ENCODE results near the gene TRO.

GRCh38 chrX:54922547-54922946, 1.9 kb downstream of the TRO start:
- TF ChIP-seq CTCF (IDR thresholded peaks at IDR 0.05) (no peak), POLR2A (IDR thresholded peaks at IDR 0.05) (no peak)

Data from Peyer's patch (tissue), 4 donors.